Thoracic aorta (tissue), 2 donors: Measurements from ENCODE around the gene KIF18B. TPM values are rescaled to one million over a fixed set of nuclear protein-coding genes. Genes with fewer than 3 reads are reported as not detected.

Source experiments
- ATAC-seq: fragments of 150-250 bp; one replicate; pipeline ENCODE4 v1.8.0; 2017; ENCODE audit warnings: low read depth; ENCODE audit not compliant: insufficient number of reproducible peaks, low FRiP score
- DNase-seq: peaks from one replicate; pipeline ENCODE4 v3.0.0-alpha.2; 2020; ENCODE audit warnings: low spot score
- H3K27ac ChIP-seq, 2 donors: fragments of 200-600 bp; sonication (generic); 1 replicate in 1 of 2; 2 replicates in 1 of 2; pipeline ENCODE4 v1.5.1; 2016; ENCODE audit warnings: mild to moderate bottlenecking in 2 of 2, moderate library complexity in 2 of 2
- H3K27me3 ChIP-seq: fragments of 200-600 bp; sonication (generic); replicated peaks from 2 replicates; pipeline ENCODE4 v1.6.0; 2016; ENCODE audit warnings: mild to moderate bottlenecking; ENCODE audit not compliant: insufficient read depth
- H3K36me3 ChIP-seq: fragments of 200-600 bp; sonication (generic); one replicate; pipeline ENCODE4 v1.5.1; 2016
- H3K4me1 ChIP-seq, 2 donors: fragments of 200-600 bp; sonication (generic); 1 replicate in 1 of 2; 2 replicates in 1 of 2; pipeline versions ENCODE4 v1.5.1 to v1.6.0; 2016; ENCODE audit warnings: low read depth in 2 of 2, mild to moderate bottlenecking in 1 of 2; ENCODE audit not compliant: control insufficient read depth in 1 of 2
- H3K4me3 ChIP-seq: fragments of 200-600 bp; sonication (generic); 2 replicates; pipeline ENCODE4 v1.5.1; 2016; ENCODE audit warnings: mild to moderate bottlenecking
- H3K9me3 ChIP-seq: fragments of 200-600 bp; sonication (generic); 2 replicates; pipeline ENCODE4 v1.5.1; 2016
- CTCF ChIP-seq: fragments of 200-600 bp; sonication (generic); IDR thresholded peaks from one replicate; pipeline ENCODE4 v1.5.1; 2019; ENCODE audit warnings: antibody characterized with exemption
- total RNA-seq, 2 donors: library from RNA; depleted of rRNA; stranded (reverse); fragments of >200 nt; gene quantifications; one replicate each; pipeline versions ENCODE4 v1.1.0 to v1.2.3, GENCODE V29; 2016

Gene KIF18B
- total RNA-seq, 2 donors from 2014 or later, result 2.0 TPM; not detected in 1

GRCh38 chr17:44925731-44926697 lies 21.6 kb downstream of the KIF18B start:
- H3K9me3 ChIP-seq, result no peaks in the 10 kb centered on the region
- H3K36me3 ChIP-seq, result no peaks in the 10 kb centered on the region
- no peak overlapping the region for H3K27ac ChIP-seq
- no peaks in the 10 kb centered on the region for H3K27me3 ChIP-seq
- ATAC-seq (no peak), DNase-seq (no peak)
- TF ChIP-seq CTCF, result no peak
- no peak overlapping the region for H3K4me3 ChIP-seq
- H3K4me1 ChIP-seq, result no peaks in the 10 kb centered on the region

GRCh38 chr17:44924107-44924544 lies 23.4 kb downstream of the KIF18B start:
- no peaks in the 10 kb centered on the region for H3K27me3 ChIP-seq
- H3K27ac ChIP-seq, result no peak overlapping the region
- DNase-seq (no peak), ATAC-seq (no peak)
- no peaks in the 10 kb centered on the region for H3K36me3 ChIP-seq
- no peak overlapping the region for H3K4me3 ChIP-seq
- no peak for TF ChIP-seq CTCF
- H3K4me1 ChIP-seq, result peaks cover 0 to 6% of the 10 kb centered on the region in 2 donors
- H3K9me3 ChIP-seq, result no peaks in the 10 kb centered on the region

GRCh38 chr17:44922746-44923470 lies 24.7 kb downstream of the KIF18B start:
- TF ChIP-seq CTCF, result no peak
- Histone ChIP-seq H3K27ac (no peak overlapping the region), H3K27me3 (no peaks in the 10 kb centered on the region), H3K36me3 (no peaks in the 10 kb centered on the region), H3K9me3 (no peaks in the 10 kb centered on the region), H3K4me3 (no peak overlapping the region), H3K4me1 (peaks cover 0 to 6% of the 10 kb centered on the region in 2 donors)
- ATAC-seq, result no peak
- DNase-seq, result no peak

GRCh38 chr17:44922136-44922535 lies 25.4 kb downstream of the KIF18B start:
- TF ChIP-seq CTCF, result no peak
- no peaks in the 10 kb centered on the region for H3K36me3 ChIP-seq
- H3K27ac ChIP-seq, result no peak overlapping the region
- H3K4me1 ChIP-seq, result peaks cover 5 to 12% of the 10 kb centered on the region in 2 donors
- H3K27me3 ChIP-seq, result no peaks in the 10 kb centered on the region
- no peak overlapping the region for H3K4me3 ChIP-seq
- no peak for ATAC-seq
- H3K9me3 ChIP-seq, result no peaks in the 10 kb centered on the region
- no peak for DNase-seq
